HAP-1 (cell line): Measurements from ENCODE around the gene MYH15.

Source experiments
- DNase-seq, 2 experiments: peaks; one replicate each; pipeline ENCODE4 v3.0.0-alpha.2; 2016 to 2020; ENCODE audit warnings: low spot score in 2 of 2
- H3K27me3 ChIP-seq: fragments of 250-450 bp; sonication (Bioruptor Pico); 2 replicates; pipeline ENCODE4 v1.5.1; 2020; ENCODE audit warnings: low read depth, mild to moderate bottlenecking, moderate library complexity
- H3K36me3 ChIP-seq: fragments of 250-450 bp; sonication (Bioruptor Pico); replicated peaks from 2 replicates; pipeline ENCODE4 v1.5.1; 2020; ENCODE audit warnings: mild to moderate bottlenecking
- H3K4me1 ChIP-seq: fragments of 250-450 bp; sonication (Bioruptor Pico); 2 replicates; pipeline ENCODE4 v1.5.1; 2020; ENCODE audit warnings: mild to moderate bottlenecking
- H3K4me3 ChIP-seq: fragments of 250-450 bp; sonication (Bioruptor Pico); 2 replicates; pipeline ENCODE4 v1.5.1; 2020; ENCODE audit warnings: mild to moderate bottlenecking, moderate library complexity
- H3K9me3 ChIP-seq: fragments of 250-450 bp; sonication (Bioruptor Pico); 2 replicates; pipeline ENCODE4 v1.5.1; 2020; ENCODE audit warnings: mild to moderate bottlenecking, moderate library complexity
- in situ Hi-C: fragments of 300-500 bp; cut with MboI; formaldehyde crosslinking; loops from 3 replicates; pipeline ENCODE4 v1.14.3; 2020; ENCODE audit warnings: low sequenced_read_pairs, inconsistent platforms, mixed read lengths

The MYH15 gene

DNA sequence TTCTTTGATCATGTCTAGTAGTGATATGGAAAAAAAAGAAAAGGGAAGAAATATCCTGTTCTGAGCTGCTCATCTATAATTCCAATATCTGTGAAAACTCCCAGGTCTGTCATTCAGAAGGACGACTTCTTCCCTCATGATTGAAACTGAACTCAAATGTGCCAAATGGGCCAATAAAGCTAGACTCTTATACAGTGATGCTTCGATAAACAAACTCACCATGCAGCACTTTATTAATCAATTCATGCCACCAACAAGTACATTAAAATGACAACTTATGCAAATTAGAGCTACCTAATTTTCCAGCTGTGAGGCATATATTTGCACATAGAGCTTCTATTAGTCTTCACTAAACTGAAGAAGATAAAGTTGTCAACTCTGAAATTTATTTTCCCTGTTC is 15.6 kb upstream of the MYH15 start:
- in situ Hi-C loops, result no loop called here
- Histone ChIP-seq H3K27me3 (no peaks in the 10 kb centered on the region), H3K4me3 (no peak overlapping the region), H3K4me1 (peaks cover 10% of the 10 kb centered on the region), H3K36me3 (no peaks in the 10 kb centered on the region), H3K9me3 (no peaks in the 10 kb centered on the region)
- no peak for DNase-seq

- no peaks in the 10 kb centered on the region for H3K36me3 ChIP-seq
- no peaks in the 10 kb centered on the region for H3K27me3 ChIP-seq
- peaks cover 10% of the 10 kb centered on the region for H3K4me1 ChIP-seq
- in situ Hi-C loops, result no loop called here
- DNase-seq, result no peak
- no peak overlapping the region for H3K4me3 ChIP-seq
- H3K9me3 ChIP-seq, result no peaks in the 10 kb centered on the region
Observed at GRCh38 chr3:108525256-108525655, 14.9 kb upstream of the MYH15 start.

- in situ Hi-C loops, result no loop called here
Observed at GRCh38 chr3:108524537-108524936, 14.1 kb upstream of the MYH15 start.

DNA sequence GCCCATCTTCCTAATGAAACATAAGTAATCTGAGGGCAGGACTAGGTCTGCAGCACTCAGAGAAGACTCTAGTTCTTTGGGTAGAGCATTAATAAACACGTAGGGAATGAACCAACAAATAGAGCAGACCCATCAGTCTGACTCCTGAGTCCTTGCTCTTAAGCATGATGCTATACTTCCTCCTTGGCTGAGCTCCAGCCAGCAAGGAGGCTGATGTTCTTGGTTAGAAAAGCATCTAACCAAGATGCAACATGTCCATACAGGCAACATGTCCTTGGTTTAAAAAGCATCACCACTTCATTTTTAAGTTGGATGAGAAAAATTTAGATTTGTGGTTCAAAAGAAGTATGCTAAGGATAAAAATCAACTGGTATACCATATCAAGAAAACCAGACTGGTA is 8.5 kb upstream of the MYH15 start:
- peaks cover 11% of the 10 kb centered on the region for H3K4me1 ChIP-seq
- no peaks in the 10 kb centered on the region for H3K36me3 ChIP-seq
- H3K27me3 ChIP-seq, result no peaks in the 10 kb centered on the region
- in situ Hi-C loops, result no loop called here
- H3K4me3 ChIP-seq, result no peak overlapping the region
- DNase-seq, result no peak
- H3K9me3 ChIP-seq, result no peaks in the 10 kb centered on the region

More at GRCh38 chr3:108524537-108524936, 14.1 kb upstream of the MYH15 start:
- Histone ChIP-seq H3K36me3 (no peaks in the 10 kb centered on the region), H3K4me3 (no peak overlapping the region), H3K27me3 (no peaks in the 10 kb centered on the region), H3K9me3 (no peaks in the 10 kb centered on the region), H3K4me1 (peaks cover 15% of the 10 kb centered on the region)
- DNase-seq, result peak; percentile 12 to 63

GRCh38 chr3:108516881-108517280 is 6.5 kb upstream of the MYH15 start:
- H3K4me1 ChIP-seq, result peaks cover 10% of the 10 kb centered on the region
- no peaks in the 10 kb centered on the region for H3K27me3 ChIP-seq
- DNase-seq, result no peak
- H3K9me3 ChIP-seq, result no peaks in the 10 kb centered on the region
- H3K36me3 ChIP-seq, result no peaks in the 10 kb centered on the region
- in situ Hi-C loops, result no loop called here
- H3K4me3 ChIP-seq, result no peak overlapping the region

GRCh38 chr3:108513961-108514360 is 3.6 kb upstream of the MYH15 start:
- Histone ChIP-seq H3K4me3 (no peak overlapping the region), H3K9me3 (no peaks in the 10 kb centered on the region), H3K4me1 (no peaks in the 10 kb centered on the region), H3K27me3 (no peaks in the 10 kb centered on the region), H3K36me3 (no peaks in the 10 kb centered on the region)
- in situ Hi-C loops, result no loop called here
- no peak for DNase-seq

DNA sequence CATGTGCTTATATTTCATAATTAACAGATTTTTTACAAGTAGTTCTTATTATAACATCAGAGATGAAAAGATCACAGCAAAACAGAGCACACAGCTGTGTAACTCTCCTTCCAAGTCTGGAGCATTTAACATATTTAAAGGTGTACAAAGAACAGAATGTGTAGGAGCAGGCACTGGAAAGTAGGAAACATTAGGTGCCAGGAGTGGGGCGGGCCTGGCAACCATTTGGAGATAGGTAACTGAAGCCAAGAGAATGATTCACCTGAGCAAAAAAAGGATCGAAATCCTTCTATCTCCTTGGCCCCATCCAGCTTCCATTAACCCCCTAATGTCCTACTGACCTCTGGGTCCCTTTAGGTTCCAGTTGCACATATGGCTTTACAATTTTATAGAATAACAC is 2.3 kb upstream of the MYH15 start:
- no peaks in the 10 kb centered on the region for H3K27me3 ChIP-seq
- no peak for DNase-seq
- in situ Hi-C loops, result no loop called here
- no peaks in the 10 kb centered on the region for H3K4me1 ChIP-seq
- no peaks in the 10 kb centered on the region for H3K36me3 ChIP-seq
- no peaks in the 10 kb centered on the region for H3K9me3 ChIP-seq
- H3K4me3 ChIP-seq, result no peak overlapping the region

GRCh38 chr3:108511490-108511889 is 1.1 kb upstream of the MYH15 start:
- Histone ChIP-seq H3K36me3 (no peaks in the 10 kb centered on the region), H3K9me3 (no peaks in the 10 kb centered on the region), H3K27me3 (no peaks in the 10 kb centered on the region), H3K4me1 (no peaks in the 10 kb centered on the region), H3K4me3 (no peak overlapping the region)
- no peak for DNase-seq
- in situ Hi-C loops, result no loop called here

DNA sequence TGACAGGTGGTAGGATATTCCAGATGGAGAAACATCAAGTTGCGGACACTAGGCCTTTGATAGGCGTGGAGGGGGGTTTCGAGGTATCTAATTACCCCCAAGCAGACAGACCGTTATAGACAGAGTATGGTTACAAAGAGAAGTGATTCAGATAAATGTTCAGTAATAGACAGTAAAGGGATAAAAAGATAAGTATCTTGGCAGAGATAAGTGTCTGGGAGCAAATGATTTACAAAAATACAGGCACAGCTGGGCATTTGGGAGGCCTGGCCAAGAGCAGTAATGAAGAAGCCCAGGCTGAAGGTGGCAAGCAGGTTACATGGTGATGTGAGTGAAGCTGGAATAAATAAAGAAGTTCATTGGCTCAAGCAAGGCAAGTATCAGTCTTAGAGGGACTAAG is 659 bp upstream of the MYH15 start:
- Histone ChIP-seq H3K9me3 (no peaks in the 10 kb centered on the region), H3K27me3 (no peaks in the 10 kb centered on the region), H3K36me3 (no peaks in the 10 kb centered on the region), H3K4me3 (no peak overlapping the region), H3K4me1 (no peaks in the 10 kb centered on the region)
- in situ Hi-C loops, result no loop called here
- no peak for DNase-seq

GRCh38 chr3:108509871-108510270 is 525 bp downstream of the MYH15 start:
- DNase-seq, result no peak
- Histone ChIP-seq H3K9me3 (no peaks in the 10 kb centered on the region), H3K36me3 (no peaks in the 10 kb centered on the region), H3K4me3 (no peak overlapping the region), H3K27me3 (no peaks in the 10 kb centered on the region), H3K4me1 (no peaks in the 10 kb centered on the region)
- in situ Hi-C loops, result no loop called here

DNA sequence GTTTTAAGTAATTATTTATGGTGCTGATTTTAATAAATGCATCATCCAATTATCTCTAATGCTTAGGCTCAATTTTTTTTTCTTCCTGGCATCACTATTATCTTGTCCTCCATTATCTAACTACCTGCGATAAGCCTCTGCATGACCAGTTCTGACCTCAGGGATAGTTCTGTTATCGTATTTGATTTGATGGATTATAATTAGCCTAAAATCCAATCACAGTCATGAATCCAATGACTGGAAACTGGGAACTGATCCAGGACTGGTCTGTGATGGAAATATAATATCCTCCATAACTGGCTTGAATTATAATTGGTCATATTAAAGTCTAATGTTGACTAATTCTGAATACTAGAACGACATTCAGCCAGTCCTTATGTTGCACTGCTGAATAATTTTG is 1.1 kb downstream of the MYH15 start:
- no peak for DNase-seq
- H3K36me3 ChIP-seq, result no peaks in the 10 kb centered on the region
- H3K27me3 ChIP-seq, result no peaks in the 10 kb centered on the region
- in situ Hi-C loops, result no loop called here
- no peak overlapping the region for H3K4me3 ChIP-seq
- no peaks in the 10 kb centered on the region for H3K9me3 ChIP-seq
- H3K4me1 ChIP-seq, result no peaks in the 10 kb centered on the region

- in situ Hi-C loops, result no loop called here
- Histone ChIP-seq H3K36me3 (no peaks in the 10 kb centered on the region), H3K4me3 (no peak overlapping the region), H3K4me1 (no peaks in the 10 kb centered on the region), H3K27me3 (no peaks in the 10 kb centered on the region), H3K9me3 (no peaks in the 10 kb centered on the region)
- no peak for DNase-seq
Observed at GRCh38 chr3:108507902-108508301, 2.5 kb downstream of the MYH15 start.

DNA sequence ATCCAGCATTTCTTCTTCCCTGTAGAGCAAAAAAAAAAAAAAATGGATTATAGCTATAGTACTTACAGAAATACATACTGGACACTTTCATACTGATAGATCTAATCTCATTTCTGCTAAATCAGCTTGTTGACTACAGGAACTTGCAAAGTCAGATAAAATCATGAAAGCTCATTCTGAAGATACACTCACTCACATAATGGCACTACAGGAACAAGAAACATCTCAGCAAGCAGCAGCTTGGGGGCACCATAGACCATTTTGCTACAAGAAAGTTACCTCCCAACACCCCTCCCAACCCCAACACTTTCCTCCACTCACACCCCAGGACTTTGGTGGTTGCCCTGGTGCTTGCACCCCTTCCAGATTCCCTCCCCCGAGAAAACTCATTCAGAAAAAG is 4.6 kb downstream of the MYH15 start:
- Histone ChIP-seq H3K27me3 (no peaks in the 10 kb centered on the region), H3K36me3 (no peaks in the 10 kb centered on the region), H3K4me1 (no peaks in the 10 kb centered on the region), H3K4me3 (no peak overlapping the region), H3K9me3 (no peaks in the 10 kb centered on the region)
- DNase-seq, result no peak
- in situ Hi-C loops, result no loop called here

DNA sequence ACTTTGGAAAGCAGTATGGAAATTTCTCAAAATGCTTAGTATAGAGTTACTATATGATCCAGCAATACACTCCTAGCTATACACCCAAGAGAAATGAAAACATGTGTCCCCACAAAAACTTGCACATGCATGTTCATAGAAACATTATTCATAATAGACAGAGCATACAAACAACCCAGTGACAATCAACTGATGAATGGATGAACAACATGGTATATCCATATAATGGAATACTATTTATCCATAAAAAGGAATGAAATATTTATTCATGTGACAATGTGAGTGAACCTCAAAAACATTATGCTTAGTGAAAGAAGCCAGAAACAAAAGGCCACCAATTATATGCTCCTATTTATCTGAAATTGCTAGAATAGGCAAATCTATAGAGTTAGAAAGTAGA is 6.7 kb downstream of the MYH15 start:
- in situ Hi-C loops, result no loop called here

DNA sequence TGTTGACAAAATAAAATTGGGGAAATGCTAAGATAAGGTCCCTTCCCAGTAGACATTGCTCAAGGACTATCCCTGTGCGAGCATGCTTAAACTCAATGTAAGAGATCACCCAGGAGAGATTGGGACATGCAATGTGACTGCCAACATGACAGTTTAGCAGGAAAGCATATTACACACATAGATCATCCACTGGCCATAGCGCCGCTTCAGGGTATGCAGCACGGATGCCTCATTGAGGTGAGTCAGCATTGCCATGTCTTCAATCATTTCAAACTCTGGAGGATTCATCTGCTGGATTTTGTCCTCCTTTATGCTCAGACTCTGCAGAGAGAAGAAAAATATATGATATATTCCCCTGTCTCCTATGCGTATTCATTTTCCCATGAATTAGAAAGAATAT is 8.9 kb downstream of the MYH15 start:
- in situ Hi-C loops, result no loop called here
- no peak for DNase-seq
- no peaks in the 10 kb centered on the region for H3K27me3 ChIP-seq
- peaks cover 13% of the 10 kb centered on the region for H3K4me1 ChIP-seq
- H3K4me3 ChIP-seq, result no peak overlapping the region
- H3K9me3 ChIP-seq, result no peaks in the 10 kb centered on the region
- no peaks in the 10 kb centered on the region for H3K36me3 ChIP-seq

More for the DNA sequence above, 6.7 kb downstream of the MYH15 start:
- H3K4me1 ChIP-seq, result no peaks in the 10 kb centered on the region
- H3K36me3 ChIP-seq, result no peaks in the 10 kb centered on the region
- no peaks in the 10 kb centered on the region for H3K27me3 ChIP-seq
- no peak overlapping the region for H3K4me3 ChIP-seq
- no peaks in the 10 kb centered on the region for H3K9me3 ChIP-seq
- no peak for DNase-seq
